ENCODE data around the gene RGS17. TPM values are rescaled to one million over a fixed set of nuclear protein-coding genes. Genes with fewer than 3 reads are reported as not detected.

The RGS17 gene
- total RNA-seq, 4 donors from 2014 or later, result 0.08 to 0.16 TPM; not detected in 2

GRCh38 chr6:153034139-153034538 lies 96.9 kb downstream of the RGS17 start:
- H3K4me3 ChIP-seq (ENCODE audit: low read depth, poor library complexity, severe bottlenecking), result no peak overlapping the region
- intact Hi-C loops (cut with DNase I; ENCODE audit: low total_unique reads), result no loop called here
- no peak for TF ChIP-seq POLR2A (IDR thresholded peaks at IDR 0.05)
- TF ChIP-seq, protein P1, sequence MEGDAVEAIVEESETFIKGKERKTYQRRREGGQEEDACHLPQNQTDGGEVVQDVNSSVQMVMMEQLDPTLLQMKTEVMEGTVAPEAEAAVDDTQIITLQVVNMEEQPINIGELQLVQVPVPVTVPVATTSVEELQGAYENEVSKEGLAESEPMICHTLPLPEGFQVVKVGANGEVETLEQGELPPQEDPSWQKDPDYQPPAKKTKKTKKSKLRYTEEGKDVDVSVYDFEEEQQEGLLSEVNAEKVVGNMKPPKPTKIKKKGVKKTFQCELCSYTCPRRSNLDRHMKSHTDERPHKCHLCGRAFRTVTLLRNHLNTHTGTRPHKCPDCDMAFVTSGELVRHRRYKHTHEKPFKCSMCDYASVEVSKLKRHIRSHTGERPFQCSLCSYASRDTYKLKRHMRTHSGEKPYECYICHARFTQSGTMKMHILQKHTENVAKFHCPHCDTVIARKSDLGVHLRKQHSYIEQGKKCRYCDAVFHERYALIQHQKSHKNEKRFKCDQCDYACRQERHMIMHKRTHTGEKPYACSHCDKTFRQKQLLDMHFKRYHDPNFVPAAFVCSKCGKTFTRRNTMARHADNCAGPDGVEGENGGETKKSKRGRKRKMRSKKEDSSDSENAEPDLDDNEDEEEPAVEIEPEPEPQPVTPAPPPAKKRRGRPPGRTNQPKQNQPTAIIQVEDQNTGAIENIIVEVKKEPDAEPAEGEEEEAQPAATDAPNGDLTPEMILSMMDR (IDR thresholded peaks at IDR 0.05), result no peak
- no peak for DNase-seq (ENCODE audit: low spot score in 2 of 2)
- 93 to 94% methylated on average over 9 of the region's 9 CpGs for WGBS, 2 donors

- intact Hi-C loops (cut with DNase I; ENCODE audit: low total_unique reads), result no loop called here
- WGBS, 2 donors, result 68 to 70% methylated on average over 9 of the region's 9 CpGs
- DNase-seq (ENCODE audit: low spot score in 2 of 2), result no peak
- no peak for TF ChIP-seq POLR2A (IDR thresholded peaks at IDR 0.05)
- TF ChIP-seq, protein P1 (IDR thresholded peaks at IDR 0.05), result no peak
- no peak overlapping the region for H3K4me3 ChIP-seq (ENCODE audit: low read depth, poor library complexity, severe bottlenecking)
Measured at GRCh38 chr6:153032255-153032882, 98.7 kb downstream of the RGS17 start.

DNA sequence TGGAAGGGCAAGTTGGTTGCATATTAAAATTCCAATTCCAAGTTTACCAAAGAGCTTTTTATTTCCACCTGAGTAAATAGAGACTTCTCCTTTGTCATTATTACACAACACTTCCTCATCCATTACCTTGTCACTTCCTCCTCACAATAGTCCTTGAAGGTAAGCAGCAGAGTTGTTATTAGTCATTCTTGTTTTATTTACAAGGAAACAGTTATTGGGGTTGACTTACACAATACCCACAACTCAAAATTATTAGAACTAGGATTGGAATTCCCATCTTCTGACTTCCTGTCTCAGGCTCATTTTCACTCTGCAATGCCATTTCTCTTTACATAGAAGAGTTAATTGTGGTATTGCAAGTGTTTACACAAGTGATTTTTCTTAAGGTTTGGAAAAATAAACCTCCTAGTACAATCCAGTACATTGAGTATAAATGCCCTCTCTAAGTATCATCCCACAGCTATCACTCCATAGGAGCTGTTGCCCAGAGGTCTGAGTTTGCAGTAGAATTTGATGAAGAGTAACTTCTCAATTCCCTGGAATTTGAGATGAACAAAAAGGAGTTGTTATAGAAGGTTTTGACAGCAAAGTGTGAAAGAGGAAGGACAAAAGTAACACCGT lies 99.6 kb downstream of the RGS17 start:
- WGBS, 2 donors, result 36 to 56% methylated on average over 1 of the region's 1 CpG
- TF ChIP-seq, protein P1 (IDR thresholded peaks at IDR 0.05), result no peak
- TF ChIP-seq POLR2A (IDR thresholded peaks at IDR 0.05), result no peak
- intact Hi-C loops (cut with DNase I; ENCODE audit: low total_unique reads), result no loop called here
- no peak overlapping the region for H3K4me3 ChIP-seq (ENCODE audit: low read depth, poor library complexity, severe bottlenecking)
- no peak for DNase-seq (ENCODE audit: low spot score in 2 of 2)

DNA sequence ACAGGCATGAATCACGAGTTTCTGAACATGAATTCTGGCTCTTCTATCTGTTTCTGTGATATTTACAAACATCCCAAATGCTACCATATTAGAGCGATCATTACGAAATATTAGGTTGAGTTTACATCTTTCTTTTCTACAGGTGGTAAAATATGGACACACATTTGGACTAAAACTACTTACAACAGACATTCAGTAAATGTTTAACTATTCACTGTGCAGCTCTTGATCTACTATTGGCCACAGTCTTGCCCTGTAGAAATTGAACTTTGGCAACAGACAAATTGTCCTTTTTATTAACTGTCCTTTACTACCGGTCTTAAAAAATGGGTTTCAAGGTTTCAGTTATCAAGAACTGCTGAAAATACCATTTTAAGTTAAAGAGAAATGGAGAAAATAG lies 102.1 kb downstream of the RGS17 start:
- 88 to 89% methylated on average over 4 of the region's 4 CpGs for WGBS, 2 donors
- DNase-seq (ENCODE audit: low spot score in 2 of 2), result no peak
- H3K4me3 ChIP-seq (ENCODE audit: low read depth, poor library complexity, severe bottlenecking), result no peak overlapping the region
- TF ChIP-seq, protein P1 (IDR thresholded peaks at IDR 0.05), result no peak
- no peak for TF ChIP-seq POLR2A (IDR thresholded peaks at IDR 0.05)
- intact Hi-C loops (cut with DNase I; ENCODE audit: low total_unique reads), result loop anchor here (10.0 kb wide), 1 partner anchor 164 kb away; no protein-coding TSS in a partner anchor

- intact Hi-C loops (cut with DNase I; ENCODE audit: low total_unique reads), result loop anchor here (10.0 kb wide), 1 partner anchor 163 kb away; no protein-coding TSS in a partner anchor
- 87% methylated on average over 2 of the region's 2 CpGs for WGBS, 2 donors
- no peak for DNase-seq (ENCODE audit: low spot score in 2 of 2)
Measured at GRCh38 chr6:153028286-153028685, 102.8 kb downstream of the RGS17 start.

More at GRCh38 chr6:153028286-153028685, 102.8 kb downstream of the RGS17 start:
- H3K4me3 ChIP-seq (ENCODE audit: low read depth, poor library complexity, severe bottlenecking), result no peak overlapping the region
- TF ChIP-seq, protein P1 (IDR thresholded peaks at IDR 0.05), result no peak
- TF ChIP-seq POLR2A (IDR thresholded peaks at IDR 0.05), result no peak

All from lower leg skin (tissue), 4 donors.